Left ventricle myocardium inferior (tissue), 1 donor: ENCODE measurements around the gene ADARB1. TPM values are rescaled to one million over a fixed set of nuclear protein-coding genes. Genes with fewer than 3 reads are reported as not detected.

Source experiments
- DNase-seq: peaks from one replicate; pipeline ENCODE4 v3.0.0-alpha.2; 2020
- H3K27ac ChIP-seq: fragments of 200-600 bp; replicated peaks from 2 replicates; pipeline ENCODE4 v1.8.0; 2021
- H3K27me3 ChIP-seq: fragments of 200-600 bp; 2 replicates; pipeline ENCODE4 v1.8.0; 2021; ENCODE audit warnings: low read depth
- H3K36me3 ChIP-seq: fragments of 200-600 bp; 2 replicates; pipeline ENCODE4 v1.8.0; 2021
- H3K4me1 ChIP-seq: fragments of 200-600 bp; 2 replicates; pipeline ENCODE4 v1.8.0; 2021
- H3K4me3 ChIP-seq: fragments of 200-600 bp; 2 replicates; pipeline ENCODE4 v1.8.0; 2021; ENCODE audit warnings: mild to moderate bottlenecking, moderate library complexity
- H3K9me3 ChIP-seq: fragments of 200-600 bp; replicated peaks from 2 replicates; pipeline ENCODE4 v1.8.0; 2021
- intact Hi-C: fragments of 100-400 bp; cut with micrococcal nuclease; formaldehyde crosslinking; loops from one replicate; pipeline ENCODE4 v1.11.0; 2022
- total RNA-seq: library from RNA; stranded (reverse); fragmentation: NEBNext Ultra II Directional; extraction: Animal tissue kit (Norgen Biotek cat#: 25700); gene quantifications from one replicate; pipeline ENCODE4 v1.2.1, GENCODE V29; 2021
- TF ChIP-seq, protein P1 (sequence below): fragments of 200-600 bp; IDR thresholded peaks from 2 replicates; pipeline ENCODE4 v1.8.0; 2021; ENCODE audit warnings: antibody characterized with exemption, mild to moderate bottlenecking, borderline replicate concordance
- donor health status: DM: no; HTN: yes; CAD: no; lungs with severe emphysema.

Gene ADARB1
- total RNA-seq, 1 donor from 2014 or later, result 15.5 TPM

DNA sequence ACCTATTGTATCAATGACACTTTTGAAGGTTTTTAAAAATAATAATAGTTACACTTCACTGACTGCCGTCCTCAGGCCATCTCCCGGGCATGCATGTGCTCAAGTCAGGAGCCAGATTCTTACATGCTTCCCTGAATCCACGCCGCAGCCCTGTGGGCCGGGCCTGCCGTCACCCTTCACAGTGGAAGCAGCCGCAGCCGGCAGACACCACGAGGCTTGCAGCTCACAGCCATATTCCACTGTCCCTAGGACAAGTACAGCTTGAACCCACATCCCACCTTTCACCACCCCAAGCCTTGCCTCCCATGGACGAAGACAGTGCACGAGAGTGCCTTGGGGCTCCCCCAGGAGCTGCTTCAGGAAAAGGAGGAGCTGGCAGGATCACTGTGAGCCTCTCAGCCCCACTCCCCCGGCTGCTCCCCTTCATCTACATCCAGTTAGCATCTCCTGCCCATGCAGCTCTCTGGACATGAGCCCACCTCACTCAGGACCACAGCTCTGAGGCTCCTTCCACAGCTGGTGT, 136.1 kb downstream of the ADARB1 start:
- TF ChIP-seq, protein P1, sequence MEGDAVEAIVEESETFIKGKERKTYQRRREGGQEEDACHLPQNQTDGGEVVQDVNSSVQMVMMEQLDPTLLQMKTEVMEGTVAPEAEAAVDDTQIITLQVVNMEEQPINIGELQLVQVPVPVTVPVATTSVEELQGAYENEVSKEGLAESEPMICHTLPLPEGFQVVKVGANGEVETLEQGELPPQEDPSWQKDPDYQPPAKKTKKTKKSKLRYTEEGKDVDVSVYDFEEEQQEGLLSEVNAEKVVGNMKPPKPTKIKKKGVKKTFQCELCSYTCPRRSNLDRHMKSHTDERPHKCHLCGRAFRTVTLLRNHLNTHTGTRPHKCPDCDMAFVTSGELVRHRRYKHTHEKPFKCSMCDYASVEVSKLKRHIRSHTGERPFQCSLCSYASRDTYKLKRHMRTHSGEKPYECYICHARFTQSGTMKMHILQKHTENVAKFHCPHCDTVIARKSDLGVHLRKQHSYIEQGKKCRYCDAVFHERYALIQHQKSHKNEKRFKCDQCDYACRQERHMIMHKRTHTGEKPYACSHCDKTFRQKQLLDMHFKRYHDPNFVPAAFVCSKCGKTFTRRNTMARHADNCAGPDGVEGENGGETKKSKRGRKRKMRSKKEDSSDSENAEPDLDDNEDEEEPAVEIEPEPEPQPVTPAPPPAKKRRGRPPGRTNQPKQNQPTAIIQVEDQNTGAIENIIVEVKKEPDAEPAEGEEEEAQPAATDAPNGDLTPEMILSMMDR, result no peak
- DNase-seq, result no peak
- Histone ChIP-seq H3K27me3 (no peaks in the 10 kb centered on the region), H3K27ac (no peak overlapping the region), H3K4me1 (no peaks in the 10 kb centered on the region), H3K9me3 (no peaks in the 10 kb centered on the region), H3K4me3 (no peak overlapping the region), H3K36me3 (peaks cover 52% of the 10 kb centered on the region)
- intact Hi-C loops, result no loop called here

DNA sequence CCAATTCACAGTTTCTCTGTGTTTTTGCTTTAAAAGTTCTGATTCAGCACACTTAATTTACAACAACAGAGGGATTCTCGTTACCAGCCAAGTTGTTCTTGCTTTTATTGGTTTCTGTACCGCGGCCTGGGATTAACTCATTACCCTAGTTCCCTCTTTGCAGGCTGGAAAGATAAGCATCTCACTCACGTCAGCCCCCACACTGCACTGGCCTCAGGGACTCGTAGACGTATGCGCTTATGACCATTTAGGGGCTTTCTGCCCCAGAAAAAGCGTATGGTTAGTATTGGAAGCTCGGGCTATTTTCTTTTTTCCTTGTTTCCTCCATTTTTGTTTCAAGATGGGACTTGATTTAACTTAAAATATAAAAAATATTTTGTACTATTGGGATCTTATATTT, 137.3 kb downstream of the ADARB1 start:
- no peak for DNase-seq
- Histone ChIP-seq H3K27me3 (no peaks in the 10 kb centered on the region), H3K36me3 (peaks cover 52% of the 10 kb centered on the region), H3K4me1 (no peaks in the 10 kb centered on the region), H3K4me3 (no peak overlapping the region), H3K27ac (no peak overlapping the region), H3K9me3 (peaks cover 6% of the 10 kb centered on the region)
- TF ChIP-seq, protein P1, result no peak
- intact Hi-C loops, result no loop called here

DNA sequence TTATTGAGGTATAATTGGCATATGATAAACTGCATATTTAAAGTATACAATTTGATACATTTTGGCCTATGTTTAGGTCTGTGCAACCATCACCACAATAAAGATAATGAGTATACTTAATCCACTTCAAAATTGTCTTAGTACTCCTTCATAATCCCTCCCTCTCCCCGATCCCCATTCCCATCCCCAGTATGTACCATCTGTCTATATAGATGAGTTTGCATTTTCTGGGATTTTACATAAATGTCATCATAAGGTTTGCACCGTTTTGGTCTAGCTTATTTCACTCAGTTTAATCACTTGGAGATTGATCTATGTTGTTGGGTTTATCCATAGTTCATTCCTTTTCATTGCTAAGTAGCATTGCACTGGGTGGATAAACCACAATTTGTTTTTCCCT, 139.0 kb downstream of the ADARB1 start:
- intact Hi-C loops, result no loop called here
- peaks cover 19% of the 10 kb centered on the region for H3K9me3 ChIP-seq
- TF ChIP-seq, protein P1, result no peak
- H3K36me3 ChIP-seq, result peaks cover 49% of the 10 kb centered on the region
- no peaks in the 10 kb centered on the region for H3K4me1 ChIP-seq
- DNase-seq, result no peak
- no peak overlapping the region for H3K4me3 ChIP-seq
- no peaks in the 10 kb centered on the region for H3K27me3 ChIP-seq
- H3K27ac ChIP-seq, result no peak overlapping the region

DNA sequence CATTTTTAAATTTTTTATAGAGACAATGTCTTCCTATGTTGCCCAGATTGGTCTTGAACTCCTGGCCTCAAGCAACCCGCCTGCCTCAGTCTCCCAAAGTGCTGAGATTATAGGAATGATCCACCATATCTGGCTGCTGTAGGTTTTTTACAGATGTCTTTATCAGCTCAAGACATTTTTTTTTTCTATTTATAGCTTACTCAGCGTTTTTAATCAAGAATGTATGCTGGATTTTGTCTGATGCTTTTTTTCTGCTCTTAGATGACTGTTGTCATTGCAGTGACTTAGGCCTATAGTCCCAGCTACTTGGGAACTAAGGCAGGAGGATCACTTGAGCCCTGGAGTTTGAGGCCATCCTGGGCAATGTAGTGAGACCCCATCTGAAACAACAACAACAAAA, 140.8 kb downstream of the ADARB1 start:
- H3K27me3 ChIP-seq, result no peaks in the 10 kb centered on the region
- no peak overlapping the region for H3K27ac ChIP-seq
- H3K9me3 ChIP-seq, result peaks cover 19% of the 10 kb centered on the region
- no peaks in the 10 kb centered on the region for H3K4me1 ChIP-seq
- no peak overlapping the region for H3K4me3 ChIP-seq
- intact Hi-C loops, result no loop called here
- peaks cover 49% of the 10 kb centered on the region for H3K36me3 ChIP-seq
- DNase-seq, result no peak
- TF ChIP-seq, protein P1, result no peak

DNA sequence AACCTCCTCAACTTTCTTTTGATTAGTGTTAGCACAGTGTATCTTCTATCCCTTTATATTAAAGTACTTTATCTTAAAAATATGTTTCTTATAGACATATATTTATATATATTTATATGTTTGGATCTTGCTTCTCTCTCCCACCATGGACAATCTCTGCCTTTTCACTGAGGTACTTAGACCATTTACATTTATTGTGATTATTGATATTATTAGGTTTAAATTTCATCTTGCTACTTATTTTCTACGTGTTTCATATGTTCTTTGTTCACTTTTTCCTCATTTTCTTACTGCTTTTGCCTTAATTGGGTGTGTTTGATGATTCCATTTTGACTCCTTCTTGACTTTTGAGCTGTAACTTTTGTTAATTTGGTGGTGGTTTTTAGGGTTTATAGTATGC, 142.6 kb downstream of the ADARB1 start:
- intact Hi-C loops, result no loop called here
- no peak overlapping the region for H3K27ac ChIP-seq
- no peak for DNase-seq
- no peaks in the 10 kb centered on the region for H3K4me1 ChIP-seq
- no peaks in the 10 kb centered on the region for H3K27me3 ChIP-seq
- no peak overlapping the region for H3K4me3 ChIP-seq
- TF ChIP-seq, protein P1, result no peak
- peaks cover 49% of the 10 kb centered on the region for H3K36me3 ChIP-seq
- peaks cover 19% of the 10 kb centered on the region for H3K9me3 ChIP-seq
